Measurements from ENCODE around the gene TBXA2R.

GRCh38 chr19:3627351-3627723 is 20.7 kb upstream of the TBXA2R start:
- TF ChIP-seq CTCF (IDR thresholded peaks at IDR 0.05) (no peak), POLR2A (IDR thresholded peaks at IDR 0.05) (no peak), POLR2AphosphoS5 (IDR thresholded peaks at IDR 0.05) (no peak), EP300 (IDR thresholded peaks at IDR 0.05) (no peak)

Data from suprapubic skin (tissue), 4 donors.